Measurements from ENCODE around the gene PEG3.

Gene PEG3

DNA sequence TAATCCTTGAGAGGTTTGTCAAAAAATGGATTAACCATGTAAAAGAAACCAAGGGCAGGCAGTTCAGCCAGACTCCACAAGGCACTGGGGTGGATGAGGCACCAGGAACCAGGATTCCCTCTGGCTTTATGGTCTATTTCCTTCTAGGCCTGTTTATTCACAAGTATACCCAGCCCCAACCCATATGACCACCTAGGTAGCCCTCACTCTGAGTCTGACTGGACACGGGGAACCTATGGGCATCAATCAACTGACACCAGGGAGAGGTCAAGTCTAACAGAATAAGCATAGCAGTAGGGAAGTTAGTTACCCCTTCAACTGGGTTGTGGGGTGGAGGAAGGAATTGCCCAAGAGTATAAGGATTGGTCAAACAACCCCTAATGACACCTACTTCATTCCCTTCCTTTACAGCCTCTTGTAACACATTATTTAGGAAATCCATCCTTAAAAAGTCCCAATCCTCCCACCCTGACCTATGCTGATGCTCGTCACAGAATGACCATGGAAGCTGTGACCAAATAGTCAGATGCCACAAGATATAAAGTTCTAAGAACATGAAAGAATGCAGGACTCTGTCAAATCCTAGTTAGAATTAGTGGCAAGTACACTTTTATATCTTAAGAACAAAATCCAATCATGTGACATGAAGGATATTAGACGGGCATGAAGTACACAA is 31.7 kb downstream of the PEG3 start:
- no peak for DNase-seq (ENCODE audit: low spot score)

GRCh38 chr19:56806639-56807038 is 33.9 kb downstream of the PEG3 start:
- no peak for DNase-seq (ENCODE audit: low spot score)

Data from ecto neural progenitor cell (in vitro differentiated cells).